Loucy (cell line): ENCODE data around the gene ITGB3.

Experiments used
- H2AFZ ChIP-seq: fragments of 200-600 bp; sonication (generic); 2 replicates; pipeline ENCODE4 v1.6.0; 2016; ENCODE audit warnings: antibody characterized with exemption, mild to moderate bottlenecking, low read length, moderate library complexity
- H3F3A ChIP-seq: fragments of 200-600 bp; 2 replicates; pipeline ENCODE4 v1.6.0; 2016; ENCODE audit warnings: antibody characterized with exemption, low read depth, mild to moderate bottlenecking
- H3K27me3 ChIP-seq: fragments of 200-600 bp; sonication (generic); 2 replicates; pipeline ENCODE4 v1.6.1; 2014; ENCODE audit warnings: low read length, mild to moderate bottlenecking; ENCODE audit not compliant: insufficient read depth, poor library complexity, severe bottlenecking
- H3K36me3 ChIP-seq: fragments of 200-600 bp; sonication (generic); 2 replicates; pipeline ENCODE4 v1.6.1; 2016; ENCODE audit warnings: low read length; ENCODE audit not compliant: insufficient read depth
- H3K4me1 ChIP-seq: fragments of 200-600 bp; sonication (generic); 2 replicates; pipeline ENCODE4 v1.5.1; 2014; ENCODE audit warnings: low read length, mild to moderate bottlenecking; ENCODE audit not compliant: insufficient read depth, poor library complexity, severe bottlenecking
- H3K4me2 ChIP-seq: fragments of 200-600 bp; sonication (generic); 2 replicates; pipeline ENCODE4 v1.6.0; 2014; ENCODE audit warnings: antibody characterized with exemption, low read length, low read depth, mild to moderate bottlenecking; ENCODE audit not compliant: poor library complexity, severe bottlenecking
- H3K4me3 ChIP-seq: fragments of 200-600 bp; sonication (generic); 2 replicates; pipeline ENCODE4 v1.5.1; 2014; ENCODE audit warnings: low read length, mild to moderate bottlenecking, mixed read lengths; ENCODE audit not compliant: poor library complexity, severe bottlenecking
- H3K79me2 ChIP-seq: fragments of 200-600 bp; sonication (generic); 2 replicates; pipeline ENCODE4 v1.6.1; 2014; ENCODE audit warnings: low read length; ENCODE audit not compliant: insufficient read depth
- H3K9ac ChIP-seq: fragments of 200-600 bp; sonication (generic); 2 replicates; pipeline ENCODE4 v1.6.0; 2014; ENCODE audit warnings: mild to moderate bottlenecking, low read depth, low read length, moderate library complexity; ENCODE audit not compliant: poor library complexity, severe bottlenecking
- H3K9me2 ChIP-seq: fragments of 200-600 bp; sonication (generic); replicated peaks from 2 replicates; pipeline ENCODE4 v1.6.1; 2016; ENCODE audit warnings: low read depth, low read length, mixed read lengths
- H3K9me3 ChIP-seq: fragments of 200-600 bp; sonication (generic); 2 replicates; pipeline ENCODE4 v1.6.1; 2014; ENCODE audit warnings: mild to moderate bottlenecking, antibody characterized with exemption, low read length, low read depth; ENCODE audit not compliant: insufficient read depth
- H4K20me1 ChIP-seq: fragments of 200-600 bp; sonication (generic); 2 replicates; pipeline ENCODE4 v1.6.0; 2014; ENCODE audit warnings: antibody characterized with exemption, low read length, mild to moderate bottlenecking; ENCODE audit not compliant: insufficient read depth, poor library complexity, severe bottlenecking
- CTCF ChIP-seq: fragments of 200-600 bp; sonication (generic); conservative IDR thresholded peaks from 2 replicates; pipeline ENCODE4 v1.5.1; 2014; ENCODE audit warnings: mild to moderate bottlenecking, antibody characterized with exemption, low read length
- EZH2phosphoT487 ChIP-seq: fragments of 200-600 bp; IDR thresholded peaks from 2 replicates; pipeline ENCODE4 v1.6.1; 2018; ENCODE audit warnings: antibody characterized with exemption, mild to moderate bottlenecking, moderate library complexity, borderline replicate concordance

The ITGB3 gene

GRCh38 chr17:47316311-47316710 is 62.7 kb downstream of the ITGB3 start:
- Histone ChIP-seq H3F3A (no peaks in the 10 kb centered on the region), H3K36me3 (no peaks in the 10 kb centered on the region), H3K9me2 (no peaks in the 10 kb centered on the region), H3K9me3 (no peaks in the 10 kb centered on the region), H4K20me1 (no peaks in the 10 kb centered on the region), H3K27me3 (no peaks in the 10 kb centered on the region), H3K4me3 (no peak overlapping the region), H3K4me1 (peaks cover 10% of the 10 kb centered on the region), H3K79me2 (no peaks in the 10 kb centered on the region), H3K9ac (no peak overlapping the region), H3K4me2 (no peak overlapping the region), H2AFZ (no peak overlapping the region)
- TF ChIP-seq CTCF (no peak), EZH2phosphoT487 (no peak)

GRCh38 chr17:47317119-47317518 is 63.5 kb downstream of the ITGB3 start:
- no peak for TF ChIP-seq EZH2phosphoT487
- no peak for TF ChIP-seq CTCF
- H3K9me3 ChIP-seq: no peaks in the 10 kb centered on the region
- no peaks in the 10 kb centered on the region for H3K36me3 ChIP-seq
- H3K79me2 ChIP-seq: no peaks in the 10 kb centered on the region
- peaks cover 10% of the 10 kb centered on the region for H3K4me1 ChIP-seq
- H4K20me1 ChIP-seq: no peaks in the 10 kb centered on the region
- H3K9ac ChIP-seq: no peak overlapping the region
- H3K4me3 ChIP-seq: no peak overlapping the region
- no peak overlapping the region for H3K4me2 ChIP-seq
- no peaks in the 10 kb centered on the region for H3F3A ChIP-seq
- no peak overlapping the region for H2AFZ ChIP-seq
- H3K9me2 ChIP-seq: no peaks in the 10 kb centered on the region
- no peaks in the 10 kb centered on the region for H3K27me3 ChIP-seq

GRCh38 chr17:47318197-47318918 is 64.7 kb downstream of the ITGB3 start:
- H3K9me2 ChIP-seq: no peaks in the 10 kb centered on the region
- H3K27me3 ChIP-seq: no peaks in the 10 kb centered on the region
- no peak overlapping the region for H2AFZ ChIP-seq
- H3K9ac ChIP-seq: no peak overlapping the region
- H3F3A ChIP-seq: peaks cover 4% of the 10 kb centered on the region; the same call in 1 of the 2 replicates
- H3K36me3 ChIP-seq: no peaks in the 10 kb centered on the region
- H4K20me1 ChIP-seq: no peaks in the 10 kb centered on the region
- H3K4me1 ChIP-seq: peaks cover 10% of the 10 kb centered on the region
- no peak for TF ChIP-seq EZH2phosphoT487
- peak; percentile 50 for TF ChIP-seq CTCF
- no peaks in the 10 kb centered on the region for H3K9me3 ChIP-seq
- H3K4me2 ChIP-seq: no peak overlapping the region
- H3K4me3 ChIP-seq: no peak overlapping the region
- H3K79me2 ChIP-seq: no peaks in the 10 kb centered on the region
